NB4 (cell line): ENCODE data around the gene ALCAM.

Experiments
- DNase-seq: peaks from one replicate; pipeline ENCODE4 v3.0.0; 2010; ENCODE audit warnings: low read depth
- H3K4me3 ChIP-seq: one replicate; pipeline ENCODE4 v1.5.1; 2011; ENCODE audit warnings: mild to moderate bottlenecking, low read depth, low read length, moderate library complexity
- MYC ChIP-seq: IDR thresholded peaks from 2 replicates; pipeline ENCODE4 v1.6.1; 2011; ENCODE audit warnings: low read depth, low read length
- POLR2A ChIP-seq: IDR thresholded peaks from 2 replicates; pipeline ENCODE4 v1.6.1; 2011; ENCODE audit warnings: mild to moderate bottlenecking; ENCODE audit not compliant: insufficient read length; ENCODE audit errors: extremely low read depth
- TF ChIP-seq, protein P1 (sequence below): IDR thresholded peaks from one replicate; pipeline ENCODE4 v1.5.1; 2012; ENCODE audit warnings: low read depth, low read length
- TF ChIP-seq, protein P2 (sequence below): IDR thresholded peaks from 2 replicates; pipeline ENCODE4 v1.6.1; 2011; ENCODE audit warnings: low read depth, low read length

The ALCAM gene

DNA sequence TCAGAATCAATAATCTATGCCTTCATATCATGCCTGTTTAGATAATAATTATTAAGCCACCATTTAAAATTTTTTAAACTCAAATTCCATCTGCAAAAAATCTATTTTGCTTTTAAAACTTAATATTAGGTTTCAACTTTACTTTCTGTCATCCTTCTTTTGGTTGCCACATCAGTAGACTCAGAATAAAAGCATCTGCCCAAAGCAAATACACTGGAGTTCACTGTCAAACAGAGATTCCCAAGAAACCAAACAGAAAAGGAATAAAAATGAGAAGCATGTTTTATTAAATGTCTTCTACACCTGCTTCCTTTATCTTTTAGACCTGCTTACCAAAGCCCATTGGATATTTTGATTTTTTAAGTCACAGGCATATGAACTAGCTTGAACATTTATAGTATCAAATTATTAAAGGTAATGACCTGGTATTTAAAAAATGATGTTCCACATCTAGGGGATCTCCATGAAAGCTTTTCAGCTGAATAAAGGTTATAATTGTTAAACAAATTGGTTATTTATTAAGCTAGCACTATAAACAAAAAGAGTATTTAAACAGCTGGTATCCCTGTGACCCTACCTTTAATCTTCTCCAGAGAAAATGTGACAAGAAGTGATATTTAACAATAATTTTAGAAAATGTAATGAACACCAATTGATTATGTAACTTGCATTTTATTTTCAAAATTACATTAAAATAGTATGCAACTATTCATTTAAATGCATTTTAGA, 62.5 kb downstream of the ALCAM start:
- no peak for DNase-seq
- TF ChIP-seq, protein P1, sequence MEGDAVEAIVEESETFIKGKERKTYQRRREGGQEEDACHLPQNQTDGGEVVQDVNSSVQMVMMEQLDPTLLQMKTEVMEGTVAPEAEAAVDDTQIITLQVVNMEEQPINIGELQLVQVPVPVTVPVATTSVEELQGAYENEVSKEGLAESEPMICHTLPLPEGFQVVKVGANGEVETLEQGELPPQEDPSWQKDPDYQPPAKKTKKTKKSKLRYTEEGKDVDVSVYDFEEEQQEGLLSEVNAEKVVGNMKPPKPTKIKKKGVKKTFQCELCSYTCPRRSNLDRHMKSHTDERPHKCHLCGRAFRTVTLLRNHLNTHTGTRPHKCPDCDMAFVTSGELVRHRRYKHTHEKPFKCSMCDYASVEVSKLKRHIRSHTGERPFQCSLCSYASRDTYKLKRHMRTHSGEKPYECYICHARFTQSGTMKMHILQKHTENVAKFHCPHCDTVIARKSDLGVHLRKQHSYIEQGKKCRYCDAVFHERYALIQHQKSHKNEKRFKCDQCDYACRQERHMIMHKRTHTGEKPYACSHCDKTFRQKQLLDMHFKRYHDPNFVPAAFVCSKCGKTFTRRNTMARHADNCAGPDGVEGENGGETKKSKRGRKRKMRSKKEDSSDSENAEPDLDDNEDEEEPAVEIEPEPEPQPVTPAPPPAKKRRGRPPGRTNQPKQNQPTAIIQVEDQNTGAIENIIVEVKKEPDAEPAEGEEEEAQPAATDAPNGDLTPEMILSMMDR = no peak
- TF ChIP-seq, protein P2, sequence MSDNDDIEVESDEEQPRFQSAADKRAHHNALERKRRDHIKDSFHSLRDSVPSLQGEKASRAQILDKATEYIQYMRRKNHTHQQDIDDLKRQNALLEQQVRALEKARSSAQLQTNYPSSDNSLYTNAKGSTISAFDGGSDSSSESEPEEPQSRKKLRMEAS = no peak
- TF ChIP-seq POLR2A = no peak
- TF ChIP-seq MYC = no peak
- no peak overlapping the region for H3K4me3 ChIP-seq

DNA sequence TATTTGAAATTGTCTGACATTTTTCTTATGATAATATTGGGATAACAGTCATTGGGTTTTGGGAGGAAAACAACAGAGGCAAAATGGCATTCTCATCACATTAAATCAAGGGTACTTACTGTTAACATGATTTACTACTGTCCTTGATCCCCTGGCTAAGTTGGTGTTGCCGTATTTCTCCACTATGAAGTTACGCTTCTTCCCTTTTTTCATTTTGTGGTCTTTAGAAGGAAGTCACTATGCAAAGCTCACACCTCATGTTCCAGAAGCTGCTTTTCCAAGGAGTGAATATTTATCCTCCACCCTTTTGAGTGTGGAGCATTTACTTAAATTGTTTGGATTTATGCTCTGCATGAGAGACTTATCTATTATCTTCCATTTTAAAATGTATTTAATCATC, 63.7 kb downstream of the ALCAM start:
- H3K4me3 ChIP-seq = no peak overlapping the region
- TF ChIP-seq POLR2A (no peak), MYC (no peak)
- TF ChIP-seq, protein P2 = no peak
- TF ChIP-seq, protein P1 = no peak
- peak; percentile 44 for DNase-seq

DNA sequence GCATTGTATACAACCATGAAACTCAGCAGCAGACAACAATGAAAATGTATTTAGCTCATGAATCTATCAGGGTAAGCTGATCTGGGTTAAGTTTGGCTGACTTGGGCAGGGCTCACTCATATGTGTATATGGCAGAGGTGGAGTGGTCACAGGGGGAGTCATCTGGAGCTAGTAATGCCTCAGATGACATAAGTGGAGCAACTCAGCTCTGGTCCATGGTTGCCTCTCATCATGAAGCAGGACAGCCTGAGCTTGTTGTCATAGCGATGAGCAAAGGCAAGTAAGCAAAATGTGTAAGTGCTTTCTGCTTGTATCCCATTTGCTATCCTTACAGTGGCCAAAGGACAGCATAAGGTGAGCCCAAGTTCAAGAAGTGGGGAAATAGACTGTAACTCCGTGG, 64.5 kb downstream of the ALCAM start:
- no peak for DNase-seq
- TF ChIP-seq, protein P2 = no peak
- TF ChIP-seq POLR2A (no peak), MYC (no peak)
- TF ChIP-seq, protein P1 = no peak

DNA sequence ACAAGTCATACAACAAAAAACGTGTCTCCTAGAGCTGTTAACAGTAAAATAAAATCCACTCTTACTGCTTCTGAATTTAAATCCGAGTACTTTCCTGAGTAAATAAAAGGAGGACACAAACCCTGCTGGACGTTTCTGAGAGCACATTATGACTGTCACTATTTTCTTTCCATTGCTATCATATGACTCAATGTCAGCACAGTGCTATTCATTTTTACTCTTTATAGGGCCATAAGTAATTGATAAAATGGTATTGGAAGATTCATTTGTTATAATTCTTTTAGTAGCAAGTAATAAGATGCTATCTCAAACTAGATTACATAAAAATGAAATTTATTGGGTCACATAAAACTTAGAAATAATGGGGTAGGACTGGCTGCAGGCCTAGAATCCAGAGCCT, 68.6 kb downstream of the ALCAM start:
- TF ChIP-seq, protein P1 = no peak
- no peak for TF ChIP-seq MYC
- TF ChIP-seq, protein P2 = no peak
- no peak for TF ChIP-seq POLR2A
- no peak overlapping the region for H3K4me3 ChIP-seq
- DNase-seq = no peak

More for the DNA sequence above, 64.5 kb downstream of the ALCAM start:
- no peak overlapping the region for H3K4me3 ChIP-seq

DNA sequence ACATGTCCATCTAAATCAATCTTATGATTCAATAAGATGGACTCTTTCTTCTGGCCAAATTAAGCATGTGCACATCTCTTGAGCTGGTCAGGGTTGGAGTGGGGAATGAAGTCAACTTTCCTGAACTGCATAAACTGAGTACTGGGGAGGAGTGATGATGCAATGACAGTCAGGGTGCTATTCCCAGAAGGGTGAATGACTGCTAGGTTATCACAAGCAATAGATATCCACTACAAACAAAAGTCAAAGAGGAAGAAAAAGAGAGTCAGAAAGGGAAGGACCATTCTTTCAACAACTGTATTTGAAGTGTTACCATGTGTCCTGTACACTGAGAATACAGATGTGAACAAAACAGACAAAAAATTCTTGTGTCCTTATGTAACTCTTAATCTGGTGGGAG, 70.0 kb downstream of the ALCAM start:
- DNase-seq = peak; percentile 4
- TF ChIP-seq, protein P1 = no peak
- TF ChIP-seq POLR2A (no peak), MYC (no peak)
- TF ChIP-seq, protein P2 = no peak
- H3K4me3 ChIP-seq = no peak overlapping the region

DNA sequence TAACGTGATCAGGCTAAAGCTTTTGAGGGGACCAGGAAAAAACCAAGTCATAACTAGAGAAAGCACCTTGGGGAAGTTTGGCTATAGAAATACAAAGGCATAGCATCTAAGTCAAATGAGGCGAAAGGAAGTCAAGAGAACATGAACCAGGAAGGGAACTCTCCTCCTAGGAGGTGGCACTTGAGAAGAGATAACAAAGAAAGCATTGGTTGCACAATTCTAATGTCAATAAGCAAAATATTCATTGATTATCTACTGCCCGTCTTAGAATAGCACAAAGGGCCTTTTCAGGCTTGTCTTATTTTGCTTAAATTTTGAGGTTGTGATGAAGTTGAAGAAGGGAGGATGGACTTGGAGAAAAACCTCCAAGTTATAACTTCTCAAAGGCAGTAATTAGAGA, 73.4 kb downstream of the ALCAM start:
- no peak for DNase-seq
- TF ChIP-seq, protein P1 = no peak
- TF ChIP-seq, protein P2 = no peak
- TF ChIP-seq MYC (no peak), POLR2A (no peak)
- H3K4me3 ChIP-seq = no peak overlapping the region
